Measurements from ENCODE around the gene NPAS3. TPM values are rescaled to one million over a fixed set of nuclear protein-coding genes. Genes with fewer than 3 reads are reported as not detected.

Gene NPAS3
- total RNA-seq, 2 donors from 2014 or later = 0.33 to 0.78 TPM

DNA sequence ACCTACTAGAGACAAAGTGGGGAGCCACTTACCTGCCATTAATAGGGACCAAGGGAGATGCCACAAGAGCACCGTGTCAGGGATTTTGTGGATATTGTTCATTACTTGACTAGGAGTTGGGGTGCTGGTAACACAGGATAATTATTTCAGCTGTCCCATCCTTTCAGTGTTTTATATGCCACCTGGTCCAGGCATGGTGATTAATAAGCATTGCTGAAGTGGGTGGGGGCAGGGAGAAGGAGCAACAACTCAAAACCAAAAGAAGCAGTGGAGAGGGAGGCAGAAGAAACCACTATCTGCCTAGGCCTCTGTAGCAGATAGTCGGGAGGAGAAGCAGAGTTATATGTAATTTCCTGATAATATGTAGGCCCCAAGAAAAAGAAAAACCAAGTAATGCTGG lies 184.6 kb downstream of the NPAS3 start:
- Histone ChIP-seq H3K27me3 (no peaks in the 10 kb centered on the region), H3K4me1 (no peaks in the 10 kb centered on the region), H3K36me3 (replicated peaks in 1 of 2; ENCODE audit: insufficient read depth in 1 of 2, low read depth in 2 of 2) (no peaks in the 10 kb centered on the region), H3K27ac (no peak overlapping the region), H3K4me3 (no peak overlapping the region), H3K9me3 (no peaks in the 10 kb centered on the region)
- intact Hi-C loops (cut with DNase I) = no loop called here
- no peak for TF ChIP-seq POLR2A (IDR thresholded peaks at IDR 0.05)
- TF ChIP-seq, protein P1, sequence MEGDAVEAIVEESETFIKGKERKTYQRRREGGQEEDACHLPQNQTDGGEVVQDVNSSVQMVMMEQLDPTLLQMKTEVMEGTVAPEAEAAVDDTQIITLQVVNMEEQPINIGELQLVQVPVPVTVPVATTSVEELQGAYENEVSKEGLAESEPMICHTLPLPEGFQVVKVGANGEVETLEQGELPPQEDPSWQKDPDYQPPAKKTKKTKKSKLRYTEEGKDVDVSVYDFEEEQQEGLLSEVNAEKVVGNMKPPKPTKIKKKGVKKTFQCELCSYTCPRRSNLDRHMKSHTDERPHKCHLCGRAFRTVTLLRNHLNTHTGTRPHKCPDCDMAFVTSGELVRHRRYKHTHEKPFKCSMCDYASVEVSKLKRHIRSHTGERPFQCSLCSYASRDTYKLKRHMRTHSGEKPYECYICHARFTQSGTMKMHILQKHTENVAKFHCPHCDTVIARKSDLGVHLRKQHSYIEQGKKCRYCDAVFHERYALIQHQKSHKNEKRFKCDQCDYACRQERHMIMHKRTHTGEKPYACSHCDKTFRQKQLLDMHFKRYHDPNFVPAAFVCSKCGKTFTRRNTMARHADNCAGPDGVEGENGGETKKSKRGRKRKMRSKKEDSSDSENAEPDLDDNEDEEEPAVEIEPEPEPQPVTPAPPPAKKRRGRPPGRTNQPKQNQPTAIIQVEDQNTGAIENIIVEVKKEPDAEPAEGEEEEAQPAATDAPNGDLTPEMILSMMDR (IDR thresholded peaks at IDR 0.05) = no peak
- no peak for DNase-seq
- 44 to 80% methylated on average over 2 of the region's 2 CpGs for WGBS, 2 donors
- no peak for ATAC-seq

DNA sequence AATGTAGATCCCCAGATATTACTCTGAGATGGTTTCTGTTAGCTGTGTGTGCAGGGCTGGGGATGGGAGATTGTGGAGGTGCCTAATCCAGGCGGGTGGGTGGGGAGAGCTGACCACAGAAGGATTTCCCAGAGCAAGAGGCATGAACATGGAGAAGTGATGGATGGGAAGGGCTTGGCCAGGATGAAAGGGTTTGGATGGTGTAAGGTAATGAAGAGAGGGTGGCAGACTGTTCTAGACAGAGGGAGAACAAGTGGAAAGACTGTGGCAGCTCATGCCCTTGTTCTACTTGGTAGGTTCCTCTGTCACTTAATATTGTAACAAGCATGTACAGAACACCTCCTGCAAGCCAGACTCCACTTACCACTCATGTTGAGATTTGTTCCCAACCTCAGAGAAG lies 187.8 kb downstream of the NPAS3 start:
- intact Hi-C loops (cut with DNase I) = no loop called here
- ATAC-seq (no peak), DNase-seq (no peak)
- Histone ChIP-seq H3K4me1 (no peaks in the 10 kb centered on the region), H3K27ac (no peak overlapping the region), H3K4me3 (no peak overlapping the region), H3K9me3 (no peaks in the 10 kb centered on the region), H3K27me3 (no peaks in the 10 kb centered on the region), H3K36me3 (replicated peaks in 1 of 2; ENCODE audit: insufficient read depth in 1 of 2, low read depth in 2 of 2) (no peaks in the 10 kb centered on the region)
- TF ChIP-seq, protein P1 (IDR thresholded peaks at IDR 0.05) = no peak
- TF ChIP-seq POLR2A (IDR thresholded peaks at IDR 0.05) = no peak
- WGBS, 2 donors = 84 to 86% methylated on average over 1 of the region's 1 CpG

DNA sequence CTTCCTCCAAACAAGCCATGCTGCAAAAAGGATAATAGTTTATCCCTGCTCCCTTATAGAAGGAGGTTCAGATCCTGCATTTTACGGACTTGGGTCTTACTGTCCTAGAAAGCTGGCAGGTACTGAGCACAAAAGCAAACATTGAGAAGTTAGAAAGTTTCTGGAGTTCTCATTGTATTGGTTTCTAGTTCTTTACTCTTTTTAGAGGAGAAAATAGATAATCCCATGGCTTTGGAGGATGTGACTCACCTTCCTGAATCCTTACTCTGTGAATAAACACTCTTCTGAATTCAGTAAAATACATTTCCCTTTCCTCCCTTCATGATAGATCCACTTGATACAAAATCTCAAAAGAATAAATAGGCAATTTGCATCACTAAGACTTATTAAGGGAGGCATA lies 188.9 kb downstream of the NPAS3 start:
- Histone ChIP-seq H3K4me3 (no peak overlapping the region), H3K9me3 (no peaks in the 10 kb centered on the region), H3K27ac (no peak overlapping the region), H3K4me1 (no peaks in the 10 kb centered on the region), H3K36me3 (replicated peaks in 1 of 2; ENCODE audit: insufficient read depth in 1 of 2, low read depth in 2 of 2) (no peaks in the 10 kb centered on the region), H3K27me3 (no peaks in the 10 kb centered on the region)
- no peak for ATAC-seq
- no peak for DNase-seq
- WGBS, 2 donors = 79 to 83% methylated on average over 1 of the region's 1 CpG
- TF ChIP-seq, protein P1 (IDR thresholded peaks at IDR 0.05) = no peak
- TF ChIP-seq POLR2A (IDR thresholded peaks at IDR 0.05) = no peak
- intact Hi-C loops (cut with DNase I) = no loop called here

DNA sequence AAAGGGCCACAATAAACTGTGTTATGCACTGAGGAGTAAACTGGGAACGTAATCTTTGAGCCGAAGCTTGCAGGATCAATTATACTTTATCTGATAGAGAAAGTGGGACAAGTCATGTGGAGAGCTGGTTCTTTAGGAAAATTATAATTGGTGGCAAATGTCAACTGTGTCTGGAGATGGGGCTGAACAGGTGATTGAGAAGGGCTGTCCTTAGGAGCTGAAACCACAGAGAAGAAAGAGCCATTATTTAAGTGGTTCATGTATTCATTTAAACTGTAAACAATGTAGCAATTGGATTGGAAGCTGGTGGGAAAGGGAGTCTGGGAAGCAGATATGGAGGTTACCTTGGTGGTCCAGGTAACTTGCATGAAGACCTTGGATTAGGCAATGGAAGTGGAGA lies 193.1 kb downstream of the NPAS3 start:
- H3K36me3 ChIP-seq (replicated peaks in 1 of 2; ENCODE audit: insufficient read depth in 1 of 2, low read depth in 2 of 2) = no peaks in the 10 kb centered on the region
- ATAC-seq = no peak
- intact Hi-C loops (cut with DNase I) = no loop called here
- H3K9me3 ChIP-seq = no peaks in the 10 kb centered on the region
- 61 to 63% methylated on average over 2 of the region's 2 CpGs for WGBS, 2 donors
- no peaks in the 10 kb centered on the region for H3K27me3 ChIP-seq
- no peak overlapping the region for H3K4me3 ChIP-seq
- no peak overlapping the region for H3K27ac ChIP-seq
- DNase-seq = no peak
- TF ChIP-seq, protein P1 (IDR thresholded peaks at IDR 0.05) = no peak
- TF ChIP-seq POLR2A (IDR thresholded peaks at IDR 0.05) = no peak
- H3K4me1 ChIP-seq = no peaks in the 10 kb centered on the region

DNA sequence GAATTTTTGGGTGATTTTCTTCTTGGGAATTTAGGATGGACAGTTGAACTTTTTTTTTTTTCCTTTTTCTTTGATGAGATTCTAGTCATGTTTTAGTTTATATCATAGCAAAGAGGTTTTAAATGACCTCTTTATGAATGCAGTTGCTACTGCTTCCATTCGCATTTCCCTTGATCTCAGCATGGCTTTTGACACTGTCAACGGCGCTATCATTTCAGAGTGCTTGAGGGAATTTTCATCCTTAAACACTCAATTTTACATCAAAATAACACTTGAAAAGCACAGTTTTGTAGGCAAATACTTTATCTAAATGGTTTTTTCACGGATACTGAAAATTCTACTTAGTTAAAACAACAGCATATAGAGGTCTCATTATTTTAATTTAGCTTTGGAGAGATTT lies 195.5 kb downstream of the NPAS3 start:
- Histone ChIP-seq H3K36me3 (replicated peaks in 1 of 2; ENCODE audit: insufficient read depth in 1 of 2, low read depth in 2 of 2) (no peaks in the 10 kb centered on the region), H3K4me1 (no peaks in the 10 kb centered on the region), H3K27ac (no peak overlapping the region), H3K27me3 (no peaks in the 10 kb centered on the region), H3K4me3 (no peak overlapping the region), H3K9me3 (no peaks in the 10 kb centered on the region)
- DNase-seq (no peak), ATAC-seq (no peak)
- intact Hi-C loops (cut with DNase I) = no loop called here
- WGBS, 2 donors = 69 to 72% methylated on average over 4 of the region's 4 CpGs
- no peak for TF ChIP-seq POLR2A (IDR thresholded peaks at IDR 0.05)
- TF ChIP-seq, protein P1 (IDR thresholded peaks at IDR 0.05) = no peak
